HepG2 (cell line): ENCODE data around the gene PPP1R13B.

ENCODE experiments used
- CTCF ChIP-seq: sonication (generic); formaldehyde crosslinking; IDR thresholded peaks from 2 replicates; pipeline ENCODE4 v1.5.0; 2020; ENCODE audit warnings: mild to moderate bottlenecking, missing genetic modification reagents, moderate library complexity
- NR2C2 ChIP-seq: sonication (generic); formaldehyde crosslinking; IDR thresholded peaks from 2 replicates; pipeline ENCODE4 v1.4.0; 2020; ENCODE audit warnings: missing genetic modification reagents, mild to moderate bottlenecking, moderate library complexity, borderline replicate concordance
- NR3C1 ChIP-seq: sonication (generic); formaldehyde crosslinking; IDR thresholded peaks from 2 replicates; pipeline ENCODE4 v1.4.0; 2020; ENCODE audit warnings: missing genetic modification reagents

DNA sequence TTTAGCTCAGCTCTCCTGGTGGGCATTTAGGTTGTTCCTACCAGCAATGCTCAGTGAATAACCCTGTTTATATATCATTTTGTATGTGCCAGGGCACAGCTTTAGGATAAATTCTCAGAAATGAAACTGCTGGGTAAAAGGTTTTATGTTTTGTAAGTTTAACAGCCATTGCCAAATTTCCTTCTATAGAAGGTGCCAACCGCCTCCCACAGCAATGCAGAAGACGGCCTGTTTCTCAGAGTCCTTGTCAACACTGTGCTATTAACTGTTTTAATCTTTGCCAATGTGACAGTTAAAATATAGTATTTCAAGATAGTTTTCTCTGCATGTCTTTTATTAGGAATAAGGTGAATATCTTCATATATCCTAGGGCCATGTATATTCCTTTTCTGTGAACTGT lies 65.0 kb downstream of the PPP1R13B start:
- TF ChIP-seq NR3C1 (CRISPR knock-in tag) (no peak), CTCF (CRISPR knock-in tag) (no peak), NR2C2 (CRISPR knock-in tag) (no peak)
